Measurements from ENCODE around the gene KCNQ1OT1.

DNA sequence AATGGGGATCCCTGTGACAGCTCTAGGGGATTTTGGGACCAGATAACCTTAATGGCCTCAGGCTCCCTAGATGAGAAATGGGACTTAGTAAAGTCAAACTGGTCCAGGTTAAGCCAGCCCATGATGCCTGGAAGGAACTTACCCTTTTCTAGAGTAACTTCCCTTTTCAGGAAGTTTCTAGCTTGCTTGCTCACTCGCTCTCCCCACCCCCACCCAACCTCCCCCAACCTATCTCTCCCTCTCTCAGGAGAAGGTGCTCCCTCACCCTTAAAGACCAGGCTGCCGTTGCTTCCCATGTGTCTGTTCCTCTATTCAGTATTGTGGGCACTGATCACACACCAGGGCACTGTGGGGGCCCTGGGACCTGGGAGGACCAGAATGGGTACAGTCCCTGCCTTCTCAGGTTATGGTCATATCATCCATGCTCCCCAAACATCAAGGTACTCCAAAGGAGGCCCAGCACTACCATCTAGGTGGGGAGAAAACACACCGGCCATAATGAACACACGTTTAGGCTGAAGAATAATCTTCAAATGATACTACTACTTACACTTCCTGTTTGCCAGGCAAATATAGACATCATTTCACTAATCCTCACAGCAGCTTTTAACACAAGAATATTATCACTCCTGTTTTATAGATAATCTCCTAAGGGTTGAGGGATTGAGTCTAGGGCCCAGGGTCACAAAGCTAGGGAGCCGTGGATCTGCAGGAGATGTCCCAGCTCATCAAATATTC lies 18.2 kb downstream of the KCNQ1OT1 start:
- TF ChIP-seq, protein P1, sequence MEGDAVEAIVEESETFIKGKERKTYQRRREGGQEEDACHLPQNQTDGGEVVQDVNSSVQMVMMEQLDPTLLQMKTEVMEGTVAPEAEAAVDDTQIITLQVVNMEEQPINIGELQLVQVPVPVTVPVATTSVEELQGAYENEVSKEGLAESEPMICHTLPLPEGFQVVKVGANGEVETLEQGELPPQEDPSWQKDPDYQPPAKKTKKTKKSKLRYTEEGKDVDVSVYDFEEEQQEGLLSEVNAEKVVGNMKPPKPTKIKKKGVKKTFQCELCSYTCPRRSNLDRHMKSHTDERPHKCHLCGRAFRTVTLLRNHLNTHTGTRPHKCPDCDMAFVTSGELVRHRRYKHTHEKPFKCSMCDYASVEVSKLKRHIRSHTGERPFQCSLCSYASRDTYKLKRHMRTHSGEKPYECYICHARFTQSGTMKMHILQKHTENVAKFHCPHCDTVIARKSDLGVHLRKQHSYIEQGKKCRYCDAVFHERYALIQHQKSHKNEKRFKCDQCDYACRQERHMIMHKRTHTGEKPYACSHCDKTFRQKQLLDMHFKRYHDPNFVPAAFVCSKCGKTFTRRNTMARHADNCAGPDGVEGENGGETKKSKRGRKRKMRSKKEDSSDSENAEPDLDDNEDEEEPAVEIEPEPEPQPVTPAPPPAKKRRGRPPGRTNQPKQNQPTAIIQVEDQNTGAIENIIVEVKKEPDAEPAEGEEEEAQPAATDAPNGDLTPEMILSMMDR (IDR thresholded peaks at IDR 0.05): no peak
- TF ChIP-seq POLR2A (IDR thresholded peaks at IDR 0.05): no peak

All from adrenal gland (tissue), 5 donors.